CD4-positive, alpha-beta memory T cell (primary cell): ENCODE measurements around the gene FUT6. TPM values are rescaled to one million over a fixed set of nuclear protein-coding genes. Genes with fewer than 3 reads are reported as not detected.
A peak's percentile ranks its signal among the peaks of the same experiment; 100 is the strongest.

Experiments
- CTCF ChIA-PET: fragments of 350-600 bp; sonication (Branson Sonifier 250); formaldehyde crosslinking; loops from one replicate; lab custom pipeline; 2021; ENCODE audit warnings: inconsistent platforms; ENCODE audit not compliant: partially characterized antibody; lab: Charles Lee
- POLR2A ChIA-PET: fragments of 350-600 bp; sonication (Branson Sonifier 250); formaldehyde crosslinking; loops from one replicate; lab custom pipeline; 2021; ENCODE audit not compliant: partially characterized antibody; lab: Charles Lee
- DNase-seq, 5 donors: peaks; one replicate each; pipeline versions ENCODE4 v3.0.0 to v3.0.0-alpha.2; 2020 to 2022; ENCODE audit warnings: mixed read lengths in 1 of 5
- H3K27ac ChIP-seq: one replicate; pipeline ENCODE4 v1.7.0; 2013; ENCODE audit warnings: low read depth, low read length
- H3K27me3 ChIP-seq: 2 replicates; pipeline ENCODE4 v1.7.0; 2013; ENCODE audit warnings: mild to moderate bottlenecking, low read length, moderate library complexity; ENCODE audit not compliant: insufficient read depth
- H3K36me3 ChIP-seq: 2 replicates; pipeline ENCODE4 v1.7.0; 2013; ENCODE audit warnings: mild to moderate bottlenecking, low read length, moderate library complexity; ENCODE audit not compliant: insufficient read depth
- H3K4me1 ChIP-seq: 2 replicates; pipeline ENCODE4 v1.7.0; 2013; ENCODE audit warnings: mild to moderate bottlenecking, low read length, moderate library complexity; ENCODE audit not compliant: insufficient read depth
- H3K4me3 ChIP-seq, 2 donors: one replicate each; pipeline ENCODE4 v1.7.0; 2013; ENCODE audit warnings: low read length in 2 of 2, mild to moderate bottlenecking in 1 of 2
- H3K9me3 ChIP-seq, 2 donors: one replicate each; pipeline ENCODE4 v1.7.0; 2013; ENCODE audit warnings: low read length in 2 of 2, control low read depth in 1 of 2; ENCODE audit not compliant: control insufficient read depth in 1 of 2
- H3K27ac Mint-ChIP-seq, 7 donors: one replicate each; pipeline ENCODE4 v1.8.0; 2020 to 2021; ENCODE audit warnings: mixed read lengths in 7 of 7, mild to moderate bottlenecking in 6 of 7, inconsistent platforms in 3 of 7, moderate library complexity in 3 of 7
- H3K27me3 Mint-ChIP-seq, 2 donors: one replicate each; pipeline ENCODE4 v1.8.0; 2020 to 2021; ENCODE audit warnings: mixed read lengths in 2 of 2
- H3K36me3 Mint-ChIP-seq, 2 donors: one replicate each; pipeline ENCODE4 v1.8.0; 2020 to 2021; ENCODE audit warnings: mixed read lengths in 2 of 2, inconsistent platforms in 1 of 2, mild to moderate bottlenecking in 1 of 2
- H3K4me1 Mint-ChIP-seq, 4 donors: one replicate each; pipeline ENCODE4 v1.8.0; 2020 to 2021; ENCODE audit warnings: mixed read lengths in 4 of 4, mild to moderate bottlenecking in 1 of 4
- H3K4me3 Mint-ChIP-seq, 8 donors: one replicate each; pipeline ENCODE4 v1.8.0; 2020 to 2021; ENCODE audit warnings: mixed read lengths in 8 of 8, mild to moderate bottlenecking in 7 of 8, moderate library complexity in 6 of 8, inconsistent platforms in 3 of 8
- H3K9me3 Mint-ChIP-seq, 8 donors: one replicate each; pipeline ENCODE4 v1.8.0; 2020 to 2021; ENCODE audit warnings: mixed read lengths in 8 of 8, mild to moderate bottlenecking in 5 of 8, inconsistent platforms in 3 of 8, moderate library complexity in 1 of 8
- intact Hi-C: fragments of 100-400 bp; cut with micrococcal nuclease; formaldehyde crosslinking; loops from one replicate; pipeline ENCODE4 v1.15.1; 2023
- polyA plus RNA-seq, 2 donors: library from polyadenylated mRNA; unstranded; fragments of 300-500 nt; fragmentation: Illumina TruSeq; gene quantifications; one replicate each; pipeline ENCODE4 v1.2.3, GENCODE V29; 2021
- total RNA-seq, 2 experiments: library from RNA; stranded (reverse); gene quantifications; one replicate each; pipeline ENCODE4 v1.2.3, GENCODE V29; 2021

The FUT6 gene
- total and polyA plus RNA-seq, 4 experiments from 2014 or later: not detected

- ChIA-PET POLR2A (no interaction called here), CTCF (no interaction called here)
- H3K4me3 Mint-ChIP-seq: no peak overlapping the region
- intact Hi-C loops: no loop called here
- no peaks in the 10 kb centered on the region for H3K9me3 ChIP-seq
- peaks cover 22% of the 10 kb centered on the region for H3K4me1 ChIP-seq
- H3K27ac ChIP-seq: no peak overlapping the region
- peaks cover 2 to 3% of the 10 kb centered on the region in 2 donors for H3K27me3 Mint-ChIP-seq
- H3K36me3 ChIP-seq: no peaks in the 10 kb centered on the region
- peaks cover 0 to 3% of the 10 kb centered on the region in 2 donors for H3K36me3 Mint-ChIP-seq
- H3K4me3 ChIP-seq: no peak overlapping the region
- H3K27me3 ChIP-seq: no peaks in the 10 kb centered on the region
- peaks cover 0 to 5% (median 0%) of the 10 kb centered on the region in 8 donors for H3K9me3 Mint-ChIP-seq
- no peak for DNase-seq
- no peak overlapping the region for H3K27ac Mint-ChIP-seq
- peaks cover 3 to 17% (median 11%) of the 10 kb centered on the region in 4 donors for H3K4me1 Mint-ChIP-seq
Observed at GRCh38 chr19:5825178-5825577, 14.3 kb downstream of the FUT6 start.

DNA sequence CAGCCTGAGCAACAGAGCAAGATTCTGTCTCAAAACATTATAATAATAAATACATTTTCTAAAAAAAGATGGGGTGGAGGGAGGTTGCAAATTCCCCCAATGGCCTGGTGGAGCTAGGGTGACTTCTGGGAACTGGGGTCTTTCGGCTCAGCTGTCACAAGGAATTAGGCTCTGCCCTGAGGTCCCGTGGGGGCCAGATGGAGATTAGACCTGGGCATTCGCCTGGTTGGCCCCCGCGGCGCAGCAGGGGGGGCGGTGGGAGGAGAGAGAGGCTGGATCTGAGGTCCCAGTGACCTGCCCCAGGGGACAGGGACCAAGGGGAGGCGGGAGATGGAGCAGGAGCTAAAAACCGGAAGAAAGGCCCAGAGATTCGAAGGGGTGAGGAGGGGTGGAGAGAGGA is 14.8 kb downstream of the FUT6 start:
- Histone ChIP-seq H3K36me3 (no peaks in the 10 kb centered on the region), H3K9me3 (no peaks in the 10 kb centered on the region), H3K4me1 (peaks cover 22% of the 10 kb centered on the region), H3K27me3 (no peaks in the 10 kb centered on the region), H3K4me3 (no peak overlapping the region), H3K27ac (no peak overlapping the region)
- CTCF ChIA-PET: no interaction called here
- H3K4me1 Mint-ChIP-seq: peaks cover 2 to 17% (median 11%) of the 10 kb centered on the region in 4 donors
- H3K27me3 Mint-ChIP-seq: peaks cover 2 to 3% of the 10 kb centered on the region in 2 donors
- no peak for DNase-seq
- POLR2A ChIA-PET: no interaction called here
- peak overlapping the region in 1 of 8 donors; percentile 15 for H3K4me3 Mint-ChIP-seq
- H3K9me3 Mint-ChIP-seq: peaks cover 0 to 5% (median 0%) of the 10 kb centered on the region in 8 donors
- H3K27ac Mint-ChIP-seq: peak overlapping the region in 1 of 7 donors; percentile 48
- intact Hi-C loops: no loop called here
- peaks cover 0 to 3% of the 10 kb centered on the region in 2 donors for H3K36me3 Mint-ChIP-seq

DNA sequence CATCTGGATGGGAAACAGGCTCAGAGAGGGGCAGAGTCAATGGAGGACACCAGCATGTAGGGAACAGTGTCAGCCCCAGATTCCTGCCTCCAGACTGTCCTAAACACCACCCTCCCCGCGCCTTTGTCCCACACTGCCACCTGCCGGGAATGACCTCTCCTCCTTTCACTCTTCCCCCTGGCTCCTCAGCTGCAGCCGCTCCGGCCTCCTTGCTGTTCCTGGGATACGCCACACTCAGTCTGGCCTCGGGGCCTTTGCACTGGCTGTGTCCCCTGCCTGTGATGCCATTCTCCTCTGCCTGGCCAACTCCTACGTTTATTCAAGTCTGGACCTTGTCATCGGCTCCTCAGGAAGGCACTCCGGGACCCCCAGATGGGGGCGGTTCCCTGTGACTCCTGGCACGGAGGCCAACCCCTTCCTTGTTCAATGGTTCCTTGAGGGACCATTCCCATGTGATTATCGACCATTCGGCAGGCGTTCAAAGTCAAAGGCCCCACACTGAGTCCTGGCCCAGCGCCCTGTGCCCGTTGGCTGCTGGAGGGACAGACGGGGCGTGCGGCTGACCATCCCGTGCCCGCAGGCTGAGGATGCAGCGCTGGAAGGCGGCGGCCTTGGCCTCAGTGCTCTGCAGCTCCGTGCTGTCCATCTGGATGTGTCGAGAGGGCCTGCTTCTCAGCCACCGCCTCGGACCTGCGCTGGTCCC is 15.8 kb downstream of the FUT6 start:
- ChIA-PET POLR2A (no interaction called here), CTCF (interaction anchor here (1.4 kb wide), 1 partner anchor 20 kb away, joined by 4 read pairs; no protein-coding TSS in a partner anchor)
- Mint-ChIP-seq H3K4me1 (peaks cover 2 to 17% (median 10%) of the 10 kb centered on the region in 4 donors), H3K9me3 (peaks cover 0 to 5% (median 0%) of the 10 kb centered on the region in 8 donors), H3K27me3 (peaks cover 2 to 3% of the 10 kb centered on the region in 2 donors), H3K27ac (no peak overlapping the region), H3K36me3 (peaks cover 0 to 3% of the 10 kb centered on the region in 2 donors), H3K4me3 (no peak overlapping the region)
- H3K36me3 ChIP-seq: no peaks in the 10 kb centered on the region
- no peaks in the 10 kb centered on the region for H3K9me3 ChIP-seq
- intact Hi-C loops: no loop called here
- H3K4me3 ChIP-seq: no peak overlapping the region
- H3K27me3 ChIP-seq: no peaks in the 10 kb centered on the region
- no peak for DNase-seq
- H3K4me1 ChIP-seq: peaks cover 18% of the 10 kb centered on the region
- no peak overlapping the region for H3K27ac ChIP-seq

GRCh38 chr19:5822181-5822844 is 17.2 kb downstream of the FUT6 start:
- DNase-seq: no peak
- H3K4me1 Mint-ChIP-seq: peaks cover 4 to 8% (median 6%) of the 10 kb centered on the region in 4 donors
- intact Hi-C loops: no loop called here
- ChIA-PET POLR2A (no interaction called here), CTCF (interaction anchor here (0.6 to 1.4 kb wide), 3 partner anchors 12 to 18 kb away, joined by 3 to 4 read pairs (median 3); no protein-coding TSS in a partner anchor)
- Histone ChIP-seq H3K4me1 (peaks cover 7% of the 10 kb centered on the region), H3K27me3 (no peaks in the 10 kb centered on the region), H3K27ac (no peak overlapping the region), H3K4me3 (no peak overlapping the region), H3K9me3 (no peaks in the 10 kb centered on the region), H3K36me3 (no peaks in the 10 kb centered on the region)
- H3K36me3 Mint-ChIP-seq: no peaks in the 10 kb centered on the region
- no peak overlapping the region for H3K27ac Mint-ChIP-seq
- H3K27me3 Mint-ChIP-seq: peaks cover 0 to 2% of the 10 kb centered on the region in 2 donors
- H3K4me3 Mint-ChIP-seq: no peak overlapping the region
- H3K9me3 Mint-ChIP-seq: peaks cover 0 to 5% (median 0%) of the 10 kb centered on the region in 8 donors

DNA sequence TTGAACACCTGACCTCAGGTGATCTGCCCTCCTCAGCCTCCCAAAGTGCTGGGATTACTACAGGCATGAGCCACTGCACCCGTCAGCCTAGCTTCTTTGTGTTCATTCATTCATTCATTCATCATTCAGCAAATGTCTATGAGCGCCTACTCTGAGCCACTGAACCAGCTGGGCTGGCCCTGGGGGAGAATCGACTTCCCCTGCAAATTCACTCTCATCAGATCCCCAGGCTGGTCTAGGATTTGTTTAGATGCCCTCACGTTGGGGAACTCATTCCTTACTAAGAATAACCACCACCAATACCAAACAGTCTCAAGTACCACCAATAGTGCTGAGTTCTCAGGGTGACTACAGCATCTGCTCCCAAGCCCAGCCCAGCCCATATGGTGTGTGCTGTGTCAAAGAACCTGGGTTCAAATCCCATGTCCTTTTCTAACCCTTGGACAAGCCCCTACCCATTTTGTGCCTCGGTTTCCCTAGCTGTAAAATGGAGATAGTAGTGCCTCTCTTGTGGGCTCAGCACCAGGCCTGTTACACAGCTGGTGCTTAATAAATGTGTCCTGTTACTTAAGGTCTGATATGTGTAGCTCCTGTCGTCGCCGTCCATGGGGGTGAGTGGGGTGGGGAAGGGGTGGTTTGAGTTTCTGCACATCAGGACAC is 17.9 kb downstream of the FUT6 start:
- Histone ChIP-seq H3K9me3 (no peaks in the 10 kb centered on the region), H3K36me3 (no peaks in the 10 kb centered on the region), H3K27me3 (no peaks in the 10 kb centered on the region), H3K4me1 (peaks cover under 1% of the 10 kb centered on the region), H3K4me3 (no peak overlapping the region), H3K27ac (no peak overlapping the region)
- H3K9me3 Mint-ChIP-seq: peaks cover 0 to 5% (median 0%) of the 10 kb centered on the region in 8 donors
- peak overlapping the region in 2 of 7 donors; percentile 35 to 49 for H3K27ac Mint-ChIP-seq
- H3K27me3 Mint-ChIP-seq: peaks cover 0 to 2% of the 10 kb centered on the region in 2 donors
- intact Hi-C loops: no loop called here
- no peak for DNase-seq
- peaks cover 0 to 4% (median 1%) of the 10 kb centered on the region in 4 donors for H3K4me1 Mint-ChIP-seq
- CTCF ChIA-PET: interaction anchor here (0.6 to 1.0 kb wide), 2 partner anchors 12 to 17 kb away, joined by 3 read pairs; no protein-coding TSS in a partner anchor
- no peaks in the 10 kb centered on the region for H3K36me3 Mint-ChIP-seq
- H3K4me3 Mint-ChIP-seq: no peak overlapping the region
- POLR2A ChIA-PET: no interaction called here

DNA sequence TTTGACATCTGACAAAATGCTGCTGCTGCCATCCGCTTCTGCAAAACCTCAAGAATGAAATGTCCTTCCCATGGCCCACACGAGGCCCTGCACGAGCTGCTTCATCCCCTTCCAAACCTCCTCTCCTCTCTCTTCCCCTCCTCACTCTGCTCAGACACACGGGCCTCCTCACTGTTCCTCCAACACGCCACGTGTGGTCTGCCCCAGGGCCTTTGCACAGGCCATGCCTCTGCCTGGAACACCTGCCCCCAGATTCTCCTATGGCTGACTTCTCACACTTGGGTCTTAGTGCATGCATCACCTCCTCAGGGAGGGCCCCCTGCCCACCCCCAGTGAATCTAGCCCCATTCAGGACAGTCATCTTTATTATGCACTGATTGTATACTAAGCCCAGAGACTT is 18.7 kb downstream of the FUT6 start:
- no peak overlapping the region for H3K27ac ChIP-seq
- CTCF ChIA-PET: no interaction called here
- H3K9me3 ChIP-seq: no peaks in the 10 kb centered on the region
- H3K4me1 Mint-ChIP-seq: peaks cover 0 to 4% (median under 1%) of the 10 kb centered on the region in 4 donors
- H3K27me3 ChIP-seq: no peaks in the 10 kb centered on the region
- H3K27me3 Mint-ChIP-seq: peaks cover 0 to 2% of the 10 kb centered on the region in 2 donors
- H3K27ac Mint-ChIP-seq: peak overlapping the region in 1 of 7 donors; percentile 49
- H3K36me3 Mint-ChIP-seq: no peaks in the 10 kb centered on the region
- H3K36me3 ChIP-seq: no peaks in the 10 kb centered on the region
- DNase-seq: no peak
- peaks cover 0 to 5% (median 0%) of the 10 kb centered on the region in 8 donors for H3K9me3 Mint-ChIP-seq
- intact Hi-C loops: no loop called here
- no peak overlapping the region for H3K4me3 ChIP-seq
- POLR2A ChIA-PET: interaction anchor here (1.0 kb wide), 1 partner anchor 284 kb away, joined by 3 read pairs; no protein-coding TSS in a partner anchor
- no peak overlapping the region for H3K4me3 Mint-ChIP-seq
- no peaks in the 10 kb centered on the region for H3K4me1 ChIP-seq

DNA sequence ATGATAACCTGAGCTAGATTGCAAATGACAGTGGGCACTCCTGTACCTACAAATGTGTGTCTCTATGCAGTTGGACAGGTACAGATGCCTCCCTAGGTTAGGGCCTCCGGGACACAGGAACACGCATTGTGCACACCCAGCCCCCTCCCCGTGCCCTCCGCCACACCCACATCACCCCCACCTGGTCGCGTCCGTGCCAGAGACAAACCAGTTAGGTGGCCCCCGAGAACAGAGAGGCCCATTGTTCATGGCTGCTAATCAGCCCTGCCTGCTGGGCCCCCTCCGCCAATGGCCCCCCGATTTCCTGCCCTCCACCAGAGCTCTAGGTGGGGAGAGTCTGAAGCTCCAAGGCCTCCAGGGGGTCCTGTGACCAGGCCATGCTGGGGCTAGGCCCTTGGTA is 20.9 kb downstream of the FUT6 start:
- intact Hi-C loops: no loop called here
- no peak overlapping the region for H3K27ac Mint-ChIP-seq

More for the DNA sequence above, 20.9 kb downstream of the FUT6 start:
- H3K36me3 ChIP-seq: no peaks in the 10 kb centered on the region
- no peaks in the 10 kb centered on the region for H3K9me3 ChIP-seq
- Mint-ChIP-seq H3K36me3 (no peaks in the 10 kb centered on the region), H3K9me3 (peaks cover 0 to 5% (median 0%) of the 10 kb centered on the region in 8 donors), H3K4me3 (no peak overlapping the region), H3K4me1 (peaks cover 0 to 4% (median under 1%) of the 10 kb centered on the region in 4 donors), H3K27me3 (peaks cover 0 to 2% of the 10 kb centered on the region in 2 donors)
- H3K27me3 ChIP-seq: no peaks in the 10 kb centered on the region
- no peak for DNase-seq
- H3K27ac ChIP-seq: no peak overlapping the region
- CTCF ChIA-PET: no interaction called here
- POLR2A ChIA-PET: no interaction called here
- no peaks in the 10 kb centered on the region for H3K4me1 ChIP-seq
- H3K4me3 ChIP-seq: no peak overlapping the region
